B cell (primary cell): ENCODE measurements around the gene SPEN.

Experiments used
- CTCF ChIP-seq: fragments of 200-600 bp; IDR thresholded peaks from one replicate; pipeline ENCODE4 v1.8.0; 2022; ENCODE audit warnings: antibody characterized with exemption, mild to moderate bottlenecking
- EZH2 ChIP-seq: IDR thresholded peaks from 2 replicates; pipeline ENCODE4 v1.6.1; 2012; ENCODE audit warnings: borderline replicate concordance, low read depth, mild to moderate bottlenecking, moderate library complexity, low read length; ENCODE audit not compliant: insufficient read depth, poor library complexity, severe bottlenecking

- TF ChIP-seq CTCF (no peak), EZH2 (no peak)
These were observed 11.3 kb downstream of the SPEN start for GRCh38 chr1:15858672-15859372.
